B cell (primary cell): Measurements from ENCODE around the gene IPP. TPM values are rescaled to one million over a fixed set of nuclear protein-coding genes. Genes with fewer than 3 reads are reported as not detected.

Source experiments
- ATAC-seq: fragments of 200-7000 bp; cut with Tn5 transposase; one replicate; pipeline ENCODE4 v1.10.0; 2021; ENCODE audit warnings: low read depth, mild to moderate bottlenecking, moderate number of reproducible peaks, moderate library complexity
- CTCF ChIA-PET: fragments of 350-600 bp; sonication (Branson Sonifier 250); formaldehyde crosslinking; loops from one replicate; lab custom pipeline; 2021; ENCODE audit warnings: antibody characterized with exemption, inconsistent platforms; lab: Charles Lee
- POLR2A ChIA-PET: fragments of 350-600 bp; sonication (Branson Sonifier 250); formaldehyde crosslinking; loops from one replicate; lab custom pipeline; 2021; ENCODE audit warnings: antibody characterized with exemption; lab: Charles Lee
- DNase-seq: peaks from one replicate; pipeline ENCODE4 v3.0.0; 2013
- H2AFZ ChIP-seq: 2 replicates; pipeline ENCODE4 v1.6.1; 2012; ENCODE audit warnings: mild to moderate bottlenecking, low read depth, low read length; ENCODE audit not compliant: insufficient read depth, poor library complexity, severe bottlenecking
- H3K27ac ChIP-seq, 2 donors: 1 replicate in 1 of 2; 2 replicates in 1 of 2; pipeline ENCODE4 v1.5.1; 2012 to 2013; ENCODE audit warnings: low read length in 2 of 2, mild to moderate bottlenecking in 2 of 2, moderate library complexity in 1 of 2
- H3K27me3 ChIP-seq, 4 experiments: fragments of 200-600 bp in 1 of 4; sonication (generic) in 1 of 4; replicated peaks in 1 of 4; 1 replicate in 2 of 4; 2 replicates in 2 of 4; pipeline versions ENCODE4 v1.6.1 to v1.7.0; 2013 to 2016; ENCODE audit warnings: low read length in 3 of 4, mild to moderate bottlenecking in 2 of 4, mixed read lengths in 1 of 4, moderate library complexity in 1 of 4; ENCODE audit not compliant: insufficient read depth in 4 of 4, control insufficient read depth in 3 of 4; ENCODE audit errors: control extremely low read depth in 1 of 4
- H3K36me3 ChIP-seq, 2 experiments: replicated peaks in 1 of 2; 1 replicate in 1 of 2; 2 replicates in 1 of 2; pipeline versions ENCODE4 v1.6.1 to v1.7.1; 2013; ENCODE audit warnings: low read length in 1 of 2; ENCODE audit not compliant: insufficient read depth in 2 of 2, control insufficient read depth in 1 of 2; ENCODE audit errors: control extremely low read depth in 1 of 2, extremely low read depth in 1 of 2
- H3K4me1 ChIP-seq, 2 donors: fragments of 200-600 bp in 1 of 2; sonication (generic) in 1 of 2; 1 replicate in 1 of 2; 2 replicates in 1 of 2; pipeline versions ENCODE4 v1.5.1 to v1.6.1; 2013 to 2017; ENCODE audit warnings: low read length in 2 of 2; ENCODE audit not compliant: control insufficient read depth in 2 of 2, insufficient read depth in 2 of 2
- H3K4me2 ChIP-seq: replicated peaks from 2 replicates; pipeline ENCODE3; 2012; ENCODE audit warnings: mild to moderate bottlenecking, low read depth, low read length; ENCODE audit not compliant: poor library complexity, severe bottlenecking
- H3K4me3 ChIP-seq, 5 experiments: fragments of 200-600 bp in 1 of 5; sonication (generic) in 1 of 5; 1 replicate in 3 of 5; 2 replicates in 2 of 5; pipeline versions ENCODE4 v1.5.1 to v1.7.0; 2011 to 2016; ENCODE audit warnings: low read length in 4 of 5, mild to moderate bottlenecking in 4 of 5, low read depth in 2 of 5, control low read depth in 1 of 5, moderate library complexity in 1 of 5; ENCODE audit not compliant: insufficient read depth in 1 of 5; ENCODE audit errors: control extremely low read depth in 1 of 5, extremely low read depth in 1 of 5
- H3K79me2 ChIP-seq: fragments of 200-600 bp; sonication (generic); one replicate; pipeline ENCODE4 v1.6.0; 2016; ENCODE audit warnings: low read length; ENCODE audit not compliant: control insufficient read depth, insufficient read depth
- H3K9ac ChIP-seq: fragments of 200-600 bp; sonication (generic); 2 replicates; pipeline ENCODE4 v1.6.1; 2017; ENCODE audit warnings: mild to moderate bottlenecking, low read length, moderate library complexity
- H3K9me3 ChIP-seq, 3 donors: one replicate each; pipeline versions ENCODE4 v1.6.1 to v1.7.1; 2013; ENCODE audit warnings: low read length in 2 of 3; ENCODE audit not compliant: control insufficient read depth in 2 of 3, insufficient read depth in 1 of 3; ENCODE audit errors: control extremely low read depth in 1 of 3
- H4K20me1 ChIP-seq: 2 replicates; pipeline ENCODE4 v1.6.0; 2012; ENCODE audit warnings: mild to moderate bottlenecking, low read length; ENCODE audit not compliant: insufficient read depth, control insufficient read depth, poor library complexity, severe bottlenecking
- H3K27ac Mint-ChIP-seq: one replicate; pipeline ENCODE4 v1.8.0; 2021; ENCODE audit warnings: mixed read lengths
- H3K27me3 Mint-ChIP-seq: one replicate; pipeline ENCODE4 v1.8.0; 2021; ENCODE audit warnings: mixed read lengths
- H3K4me1 Mint-ChIP-seq: one replicate; pipeline ENCODE4 v1.8.0; 2021; ENCODE audit warnings: mixed read lengths
- H3K4me3 Mint-ChIP-seq: one replicate; pipeline ENCODE4 v1.8.0; 2021; ENCODE audit warnings: mixed read lengths
- H3K9me3 Mint-ChIP-seq: one replicate; pipeline ENCODE4 v1.8.0; 2022; ENCODE audit warnings: mixed read lengths; ENCODE audit not compliant: insufficient read depth
- EZH2 ChIP-seq: IDR thresholded peaks from 2 replicates; pipeline ENCODE4 v1.6.1; 2012; ENCODE audit warnings: borderline replicate concordance, low read depth, mild to moderate bottlenecking, moderate library complexity, low read length; ENCODE audit not compliant: insufficient read depth, poor library complexity, severe bottlenecking
- WGBS: methylation state at CpG from one replicate; pipeline ENCODE4 v1.1.5; 2013; ENCODE audit warnings: missing lambda C conversion rate; ENCODE audit not compliant: insufficient coverage; 5-methylcytosine and 5-hydroxymethylcytosine counted together
- intact Hi-C: fragments of 100-400 bp; cut with micrococcal nuclease; formaldehyde crosslinking; loops from one replicate; pipeline ENCODE4 v1.10.0; 2022
- polyA plus RNA-seq: library from polyadenylated mRNA; depleted of rRNA; stranded (reverse); fragments of >200 nt; gene quantifications from 2 replicates; pipeline ENCODE4 v1.2.3, GENCODE V29; 2012
- total RNA-seq, 2 donors: library from RNA; stranded (reverse); fragments of 120-200 nt in 1 of 2; gene quantifications; 1 replicate in 1 of 2; 2 replicates in 1 of 2; pipeline versions ENCODE4 v1.2.3 to v1.2.4, GENCODE V29; 2013 to 2022
- TF ChIP-seq, protein P1 (sequence below): fragments of 200-600 bp; IDR thresholded peaks from one replicate; pipeline ENCODE4 v1.8.0; 2022; ENCODE audit warnings: antibody characterized with exemption, mild to moderate bottlenecking

The IPP gene
- total and polyA plus RNA-seq, 2 donors (not counting 1 experiment from before 2014, with no cell fraction given) = 2.3 to 12.1 TPM

DNA sequence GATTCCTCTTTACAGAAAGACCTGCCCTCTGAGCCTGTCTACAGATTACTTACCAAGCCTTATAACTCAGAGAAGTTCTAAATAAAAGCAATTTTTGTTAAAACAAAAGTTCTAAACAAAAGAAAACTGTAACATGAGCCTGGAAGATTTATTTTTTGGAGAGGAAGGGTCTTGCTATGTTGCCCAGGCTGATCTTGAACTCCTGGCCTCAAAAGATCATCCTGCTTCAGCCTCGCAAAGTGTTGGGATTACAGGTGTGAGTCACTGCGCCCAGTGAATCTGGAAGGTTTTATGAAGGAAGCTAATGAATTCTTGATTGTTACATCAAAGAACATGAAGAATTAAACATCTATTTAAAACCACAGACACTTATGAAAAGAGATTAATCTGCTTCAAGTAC lies 91.2 kb downstream of the IPP start:
- no peaks in the 10 kb centered on the region for H3K27me3 ChIP-seq
- Mint-ChIP-seq H3K4me3 (no peak overlapping the region), H3K27ac (no peak overlapping the region), H3K4me1 (peaks cover 8% of the 10 kb centered on the region), H3K9me3 (no peaks in the 10 kb centered on the region), H3K27me3 (no peaks in the 10 kb centered on the region)
- no peak overlapping the region for H2AFZ ChIP-seq
- H3K4me3 ChIP-seq = no peak overlapping the region
- WGBS = 100% methylated on average over 1 of the region's 2 CpGs
- intact Hi-C loops = no loop called here
- H4K20me1 ChIP-seq = peaks cover 53% of the 10 kb centered on the region
- H3K9ac ChIP-seq = no peak overlapping the region
- H3K4me1 ChIP-seq = no peaks in the 10 kb centered on the region
- ATAC-seq (no peak), DNase-seq (no peak)
- H3K36me3 ChIP-seq = peaks cover 6 to 66% of the 10 kb centered on the region in 2 experiments
- no peaks in the 10 kb centered on the region for H3K9me3 ChIP-seq
- no peak overlapping the region for H3K27ac ChIP-seq
- TF ChIP-seq, protein P1, sequence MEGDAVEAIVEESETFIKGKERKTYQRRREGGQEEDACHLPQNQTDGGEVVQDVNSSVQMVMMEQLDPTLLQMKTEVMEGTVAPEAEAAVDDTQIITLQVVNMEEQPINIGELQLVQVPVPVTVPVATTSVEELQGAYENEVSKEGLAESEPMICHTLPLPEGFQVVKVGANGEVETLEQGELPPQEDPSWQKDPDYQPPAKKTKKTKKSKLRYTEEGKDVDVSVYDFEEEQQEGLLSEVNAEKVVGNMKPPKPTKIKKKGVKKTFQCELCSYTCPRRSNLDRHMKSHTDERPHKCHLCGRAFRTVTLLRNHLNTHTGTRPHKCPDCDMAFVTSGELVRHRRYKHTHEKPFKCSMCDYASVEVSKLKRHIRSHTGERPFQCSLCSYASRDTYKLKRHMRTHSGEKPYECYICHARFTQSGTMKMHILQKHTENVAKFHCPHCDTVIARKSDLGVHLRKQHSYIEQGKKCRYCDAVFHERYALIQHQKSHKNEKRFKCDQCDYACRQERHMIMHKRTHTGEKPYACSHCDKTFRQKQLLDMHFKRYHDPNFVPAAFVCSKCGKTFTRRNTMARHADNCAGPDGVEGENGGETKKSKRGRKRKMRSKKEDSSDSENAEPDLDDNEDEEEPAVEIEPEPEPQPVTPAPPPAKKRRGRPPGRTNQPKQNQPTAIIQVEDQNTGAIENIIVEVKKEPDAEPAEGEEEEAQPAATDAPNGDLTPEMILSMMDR = no peak
- TF ChIP-seq EZH2 = no peak
- ChIA-PET POLR2A (no interaction called here), CTCF (interaction anchor here (0.6 kb wide), 1 partner anchor 12 kb away, joined by 6 read pairs; no protein-coding TSS in a partner anchor)
- peaks cover 63% of the 10 kb centered on the region for H3K79me2 ChIP-seq
- H3K4me2 ChIP-seq = no peak overlapping the region

DNA sequence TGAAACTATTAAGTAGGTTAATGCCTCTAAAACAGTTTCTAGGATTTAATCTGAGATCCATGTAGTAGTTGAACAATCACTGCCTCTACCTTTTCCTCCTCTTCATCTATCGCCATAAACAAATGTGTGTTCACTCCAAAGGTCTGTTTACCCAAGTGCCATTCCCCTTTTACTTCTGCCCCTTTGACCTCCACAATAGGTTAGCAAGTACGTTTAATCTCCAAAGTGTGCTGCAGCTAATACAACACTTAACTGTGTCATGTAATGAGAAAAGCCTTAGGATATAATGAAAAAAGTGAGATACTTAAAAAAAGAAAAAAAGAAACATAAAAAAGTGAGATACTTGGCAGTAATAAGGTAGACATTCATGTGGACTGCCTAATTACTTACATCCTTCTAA lies 92.3 kb downstream of the IPP start:
- POLR2A ChIA-PET = no interaction called here
- no peaks in the 10 kb centered on the region for H3K9me3 ChIP-seq
- H2AFZ ChIP-seq = no peak overlapping the region
- H3K4me3 Mint-ChIP-seq = no peak overlapping the region
- peaks cover 5% of the 10 kb centered on the region for H3K4me1 Mint-ChIP-seq
- no peak overlapping the region for H3K4me3 ChIP-seq
- no peak for DNase-seq
- H3K4me2 ChIP-seq = no peak overlapping the region
- CTCF ChIA-PET = no interaction called here
- H3K27ac ChIP-seq = no peak overlapping the region
- ATAC-seq = no peak
- no peaks in the 10 kb centered on the region for H3K27me3 Mint-ChIP-seq
- WGBS = 100% methylated on average over 1 of the region's 2 CpGs
- no peaks in the 10 kb centered on the region for H3K4me1 ChIP-seq
- no peaks in the 10 kb centered on the region for H3K27me3 ChIP-seq
- intact Hi-C loops = no loop called here
- peaks cover 6 to 70% of the 10 kb centered on the region in 2 experiments for H3K36me3 ChIP-seq
- H3K27ac Mint-ChIP-seq = no peak overlapping the region
- peaks cover 53% of the 10 kb centered on the region for H3K79me2 ChIP-seq
- no peaks in the 10 kb centered on the region for H3K9me3 Mint-ChIP-seq
- H3K9ac ChIP-seq = no peak overlapping the region
- H4K20me1 ChIP-seq = peaks cover 44% of the 10 kb centered on the region
- TF ChIP-seq EZH2 = no peak
- TF ChIP-seq, protein P1 = no peak
